OCI-LY3 (cell line): Measurements from ENCODE around the gene C3orf20.
A peak's percentile ranks its signal among the peaks of the same experiment; 100 is the strongest.

Source experiments
- EZH2phosphoT487 ChIP-seq: fragments of 200-600 bp; shearing (Covaris generic); IDR thresholded peaks from 2 replicates; pipeline ENCODE4 v1.6.1; 2018; ENCODE audit warnings: antibody characterized with exemption, mixed run types, low read depth
- TF ChIP-seq, protein P1 (sequence below): fragments of 200-600, 300-600 bp; sonication (generic); IDR thresholded peaks from 2 replicates; pipeline ENCODE4 v1.5.1; 2014; ENCODE audit warnings: antibody characterized with exemption, low read length, low read depth

DNA sequence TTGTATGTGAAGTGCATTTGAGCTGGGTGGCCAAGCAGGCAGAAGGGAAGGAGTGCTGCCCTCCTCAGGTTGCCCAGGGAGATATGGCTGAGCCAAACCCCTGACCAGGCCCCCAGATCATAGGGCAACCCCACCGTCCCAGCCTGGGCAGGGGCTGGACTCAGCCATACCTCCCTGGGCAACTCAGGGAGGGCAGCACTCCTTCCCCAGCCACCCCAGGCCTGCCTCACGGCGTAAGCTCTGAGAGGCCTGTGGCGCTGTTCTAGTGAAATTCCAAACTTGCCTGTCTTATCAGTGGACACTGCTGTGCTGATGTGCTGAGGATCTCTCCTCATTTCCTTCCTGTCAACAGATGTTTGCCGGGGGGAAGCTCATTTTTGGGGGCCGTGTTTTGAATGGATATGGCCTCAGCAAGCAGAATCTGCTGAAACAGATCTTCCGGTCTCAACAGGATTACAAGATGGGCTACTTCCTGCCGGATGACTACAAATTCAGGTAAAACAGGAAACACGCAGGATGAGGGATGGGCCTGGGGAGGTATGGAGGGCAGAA lies 86.3 kb downstream of the C3orf20 start:
- TF ChIP-seq, protein P1, sequence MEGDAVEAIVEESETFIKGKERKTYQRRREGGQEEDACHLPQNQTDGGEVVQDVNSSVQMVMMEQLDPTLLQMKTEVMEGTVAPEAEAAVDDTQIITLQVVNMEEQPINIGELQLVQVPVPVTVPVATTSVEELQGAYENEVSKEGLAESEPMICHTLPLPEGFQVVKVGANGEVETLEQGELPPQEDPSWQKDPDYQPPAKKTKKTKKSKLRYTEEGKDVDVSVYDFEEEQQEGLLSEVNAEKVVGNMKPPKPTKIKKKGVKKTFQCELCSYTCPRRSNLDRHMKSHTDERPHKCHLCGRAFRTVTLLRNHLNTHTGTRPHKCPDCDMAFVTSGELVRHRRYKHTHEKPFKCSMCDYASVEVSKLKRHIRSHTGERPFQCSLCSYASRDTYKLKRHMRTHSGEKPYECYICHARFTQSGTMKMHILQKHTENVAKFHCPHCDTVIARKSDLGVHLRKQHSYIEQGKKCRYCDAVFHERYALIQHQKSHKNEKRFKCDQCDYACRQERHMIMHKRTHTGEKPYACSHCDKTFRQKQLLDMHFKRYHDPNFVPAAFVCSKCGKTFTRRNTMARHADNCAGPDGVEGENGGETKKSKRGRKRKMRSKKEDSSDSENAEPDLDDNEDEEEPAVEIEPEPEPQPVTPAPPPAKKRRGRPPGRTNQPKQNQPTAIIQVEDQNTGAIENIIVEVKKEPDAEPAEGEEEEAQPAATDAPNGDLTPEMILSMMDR: 0 out of 2 replicates have a peak, but pooled peaks have one; percentile 15
- TF ChIP-seq EZH2phosphoT487: no peak
